HepG2 (cell line): ENCODE measurements around the gene SYP. TPM values are rescaled to one million over a fixed set of nuclear protein-coding genes. Genes with fewer than 3 reads are reported as not detected.

ENCODE experiments used
- ATAC-seq: fragments of 200-7000 bp; cut with Tn5 transposase; 3 replicates; pipeline ENCODE4 v1.9.1; 2020; ENCODE audit warnings: mild to moderate bottlenecking, moderate library complexity
- BruUV-seq: library from RNA; stranded (reverse); fragments of 400-500 nt; replicated peaks from 2 replicates; lab custom pipeline; 2021; lab: Mats Ljungman, UMichigan
- CTCF ChIA-PET: fragments of 300-600 bp; formaldehyde crosslinking; extraction: SDS; loops from one replicate; lab custom pipeline; 2021; ENCODE audit warnings: low total read pairs, inconsistent platforms, low intra/inter-chr PET ratio; lab: Yijun Ruan, JAX
- POLR2A ChIA-PET: fragments of 350-600 bp; sonication (Branson Sonifier 250); formaldehyde crosslinking; loops from one replicate; lab custom pipeline; 2020; ENCODE audit warnings: antibody characterized with exemption, inconsistent platforms; lab: Yijun Ruan, JAX
- DNase-seq: peaks from one replicate; pipeline ENCODE4 v3.0.0-alpha.2; 2015; ENCODE audit warnings: low spot score
- FAIRE-seq: peaks from 3 replicates; lab custom pipeline; 2011; peaks lifted over from hg19 to GRCh38; lab: Jason Lieb, UNC
- H2AFZ ChIP-seq: one replicate; pipeline ENCODE4 v1.6.1; 2011; ENCODE audit warnings: low read length, inconsistent platforms
- H3K27ac ChIP-seq: fragments of 300-600 bp; 3 replicates; pipeline ENCODE4 v1.8.0; 2011; ENCODE audit warnings: mixed run types, mild to moderate bottlenecking, mixed read lengths, low read length, inconsistent platforms; ENCODE audit not compliant: insufficient read depth; ENCODE audit errors: extremely low read length
- H3K27me3 ChIP-seq, 2 experiments: fragments of 200-600 bp in 1 of 2; 2 replicates in 1 of 2; 3 replicates in 1 of 2; pipeline versions ENCODE4 v1.6.0 to v1.8.0; 2011; ENCODE audit warnings: low read length in 2 of 2, mild to moderate bottlenecking in 2 of 2, moderate library complexity in 2 of 2, inconsistent platforms in 1 of 2; ENCODE audit not compliant: insufficient read depth in 2 of 2, control insufficient read depth in 1 of 2
- H3K36me3 ChIP-seq, 2 experiments: fragments of 200-600 bp in 1 of 2; replicated peaks in 1 of 2; 2 replicates in 1 of 2; 3 replicates in 1 of 2; pipeline versions ENCODE4 v1.5.1 to v1.8.0; 2011; ENCODE audit warnings: low read length in 2 of 2, inconsistent platforms in 1 of 2; ENCODE audit not compliant: insufficient read depth in 2 of 2, control insufficient read depth in 1 of 2
- H3K4me1 ChIP-seq: 2 replicates; pipeline ENCODE4 v1.5.1; 2012; ENCODE audit warnings: low read length, inconsistent platforms; ENCODE audit not compliant: insufficient read depth
- H3K4me2 ChIP-seq: 2 replicates; pipeline ENCODE4 v1.6.0; 2011; ENCODE audit warnings: low read depth, low read length, inconsistent platforms
- H3K4me3 ChIP-seq, 3 experiments: fragments of 200-600 bp in 1 of 3; sonication (generic), shearing (Covaris generic) in 1 of 3; replicated peaks in 1 of 3; 2 replicates each; pipeline ENCODE4 v1.5.1; 2011 to 2016; ENCODE audit warnings: low read length in 3 of 3, inconsistent platforms in 2 of 3, low read depth in 2 of 3, mild to moderate bottlenecking in 2 of 3, control low read depth in 1 of 3, mixed read lengths in 1 of 3; ENCODE audit not compliant: insufficient read depth in 1 of 3
- H3K79me2 ChIP-seq: one replicate; pipeline ENCODE4 v1.6.1; 2011; ENCODE audit warnings: low read length, inconsistent platforms; ENCODE audit not compliant: insufficient read depth
- H3K9ac ChIP-seq: 2 replicates; pipeline ENCODE4 v1.6.0; 2011; ENCODE audit warnings: mild to moderate bottlenecking, low read depth, low read length, inconsistent platforms; ENCODE audit not compliant: insufficient read depth
- H3K9me3 ChIP-seq: 2 replicates; pipeline ENCODE4 v1.5.1; 2012; ENCODE audit warnings: mild to moderate bottlenecking, low read length
- H4K20me1 ChIP-seq: 2 replicates; pipeline ENCODE4 v1.6.0; 2011; ENCODE audit warnings: inconsistent platforms, mild to moderate bottlenecking, low read length, moderate library complexity; ENCODE audit not compliant: insufficient read depth
- AGO1 ChIP-seq: fragments of 200-400 bp; formaldehyde crosslinking; IDR thresholded peaks from 2 replicates; pipeline ENCODE4 v1.6.1; 2017; ENCODE audit warnings: mild to moderate bottlenecking, low read depth, low read length, moderate library complexity; ENCODE audit not compliant: poor library complexity, severe bottlenecking
- AHR ChIP-seq: IDR thresholded peaks from 2 replicates; pipeline ENCODE4 v1.6.1; 2018; ENCODE audit warnings: missing genetic modification reagents, missing compliant biosample characterization
- ASH2L ChIP-seq: fragments of 300-600, 200-600 bp; sonication (generic); IDR thresholded peaks from 2 replicates; pipeline ENCODE4 v1.7.0; 2017; ENCODE audit warnings: low read depth, mild to moderate bottlenecking, moderate library complexity, mixed read lengths, low read length; ENCODE audit not compliant: insufficient read length
- FOXA1 ChIP-seq, 2 experiments: fragments of 450-650 bp in 1 of 2; sonication (generic) in 1 of 2; formaldehyde crosslinking in 1 of 2; IDR thresholded peaks; 2 replicates each; pipeline versions ENCODE4 v1.4.0 to v1.6.1; 2016 to 2020; ENCODE audit warnings: missing genetic modification reagents in 1 of 2
- GMEB1 ChIP-seq: sonication (generic); formaldehyde crosslinking; IDR thresholded peaks from 2 replicates; pipeline ENCODE4 v1.5.1; 2020; ENCODE audit warnings: missing genetic modification reagents, mild to moderate bottlenecking, borderline replicate concordance
- HDAC1 ChIP-seq: sonication (generic); formaldehyde crosslinking; IDR thresholded peaks from 2 replicates; pipeline ENCODE4 v1.5.1; 2020; ENCODE audit warnings: mild to moderate bottlenecking, missing genetic modification reagents
- KLF6 ChIP-seq: IDR thresholded peaks from 2 replicates; pipeline ENCODE4 v1.8.0; 2016; ENCODE audit warnings: missing biosample characterization, missing genetic modification reagents
- MED8 ChIP-seq: sonication (generic); formaldehyde crosslinking; IDR thresholded peaks from 2 replicates; pipeline ENCODE4 v1.8.1; 2023; ENCODE audit warnings: mild to moderate bottlenecking, missing genetic modification reagents; ENCODE audit not compliant: insufficient replicate concordance
- MEF2D ChIP-seq: sonication (generic); formaldehyde crosslinking; IDR thresholded peaks from 2 replicates; pipeline ENCODE4 v1.5.1; 2020; ENCODE audit warnings: mild to moderate bottlenecking, missing genetic modification reagents
- MLLT10 ChIP-seq: sonication (generic); formaldehyde crosslinking; IDR thresholded peaks from 2 replicates; pipeline ENCODE4 v1.4.0; 2020; ENCODE audit warnings: missing genetic modification reagents
- NCOR1 ChIP-seq: fragments of 200-600 bp; sonication (generic); IDR thresholded peaks from 2 replicates; pipeline ENCODE4 v1.7.0; 2017; ENCODE audit warnings: antibody characterized with exemption, low read length, borderline replicate concordance
- PLSCR1 ChIP-seq: sonication (generic); formaldehyde crosslinking; IDR thresholded peaks from 2 replicates; pipeline ENCODE4 v1.5.0; 2020; ENCODE audit warnings: missing genetic modification reagents, mild to moderate bottlenecking, borderline replicate concordance
- SMAD1 ChIP-seq: sonication (generic); formaldehyde crosslinking; IDR thresholded peaks from 2 replicates; pipeline ENCODE4 v1.4.0; 2020; ENCODE audit warnings: missing genetic modification reagents, low read depth, mild to moderate bottlenecking, borderline replicate concordance
- TCF12 ChIP-seq, 2 experiments: fragments of 450-650 bp in 1 of 2; sonication (generic) in 1 of 2; formaldehyde crosslinking in 1 of 2; IDR thresholded peaks; 2 replicates each; pipeline versions ENCODE4 v1.6.1 to v1.8.0; 2017 to 2022; ENCODE audit warnings: antibody characterized with exemption in 1 of 2, mild to moderate bottlenecking in 1 of 2, missing genetic modification reagents in 1 of 2, moderate library complexity in 1 of 2
- TCF7 ChIP-seq: sonication (generic); IDR thresholded peaks from 2 replicates; pipeline ENCODE4 v1.6.1; 2016; ENCODE audit warnings: antibody characterized with exemption, low read depth
- THAP11 ChIP-seq: IDR thresholded peaks from 2 replicates; pipeline ENCODE4 v1.6.1; 2016; ENCODE audit warnings: missing biosample characterization, missing genetic modification reagents
- THRA ChIP-seq: sonication (generic); formaldehyde crosslinking; IDR thresholded peaks from 2 replicates; pipeline ENCODE4 v1.4.0; 2020; ENCODE audit warnings: missing genetic modification reagents, borderline replicate concordance
- TSC22D2 ChIP-seq: sonication (generic); formaldehyde crosslinking; IDR thresholded peaks from 2 replicates; pipeline ENCODE4 v1.5.1; 2020; ENCODE audit warnings: missing genetic modification reagents, mild to moderate bottlenecking, borderline replicate concordance
- ZNF180 ChIP-seq: sonication (generic); formaldehyde crosslinking; IDR thresholded peaks from 2 replicates; pipeline ENCODE4 v1.4.0; 2020; ENCODE audit warnings: low read depth, missing genetic modification reagents, borderline replicate concordance
- ZNF883 ChIP-seq: sonication (generic); formaldehyde crosslinking; IDR thresholded peaks from 2 replicates; pipeline ENCODE4 v1.5.1; 2020; ENCODE audit warnings: mild to moderate bottlenecking, missing genetic modification reagents; ENCODE audit errors: not compliant biosample characterization
- WGBS: methylation state at CpG from one replicate; pipeline ENCODE4 v1.1.6; 2017; ENCODE audit warnings: low lambda C conversion rate; 5-methylcytosine and 5-hydroxymethylcytosine counted together
- in situ Hi-C: cut with HindIII; loops from 2 replicates; pipeline ENCODE4 v1.10.0; 2017; ENCODE audit warnings: low pct_unique_long_range_greater_than_20kb; ENCODE audit not compliant: extremely low pct_ligation_motif_present
- intact Hi-C: fragments of 100-400 bp; cut with micrococcal nuclease; formaldehyde crosslinking; loops from one replicate; pipeline ENCODE4 v1.10.0; 2022; ENCODE audit not compliant: unreplicated experiment
- polyA plus RNA-seq, 8 experiments: library from polyadenylated mRNA; depleted of rRNA in 3 of 8; stranded (reverse) in 7 of 8; unstranded in 1 of 8; fragments of >200 nt; fragmentation: Illumina TruSeq in 4 of 8; extraction: Trizol in 4 of 8; gene quantifications; 2 replicates each; pipeline versions ENCODE4 v1.2.1 to v1.2.3, GENCODE V29; 2011 to 2016; ENCODE audit warnings: low read depth in 4 of 8, missing spikeins in 1 of 8, mixed read lengths in 1 of 8; ENCODE audit not compliant: insufficient read depth in 1 of 8
- total RNA-seq, 5 experiments: library from RNA; depleted of rRNA; stranded (reverse); fragments of >200 nt; fragmentation: Illumina TruSeq; extraction: Trizol; gene quantifications; 2 replicates each; pipeline ENCODE4 v1.2.3, GENCODE V29; 2016; ENCODE audit warnings: low read depth in 1 of 5

SYP gene
- total and polyA plus RNA-seq, 2 of the 13 experiments (the other 11 are each of a cell fraction or from before 2014, with no cell fraction given), result 2.0 to 2.5 TPM

GRCh38 chrX:49249616-49250015 is 49.6 kb upstream of the SYP start:
- CTCF ChIA-PET, result no interaction called here

More at GRCh38 chrX:49249616-49250015, 49.6 kb upstream of the SYP start:
- no peak for TF ChIP-seq ZNF180 (CRISPR knock-in tag)
- no peak for TF ChIP-seq HDAC1 (CRISPR knock-in tag)
- no peak for TF ChIP-seq ZNF883 (CRISPR knock-in tag)
- TF ChIP-seq MEF2D (CRISPR knock-in tag), result no peak
- no peak for TF ChIP-seq THAP11 (CRISPR knock-in tag)
- TF ChIP-seq KLF6, result no peak
- TF ChIP-seq THRA (CRISPR knock-in tag), result no peak
- TF ChIP-seq FOXA1 (IDR thresholded peaks at IDR 0.05), result no peak
- no peak for TF ChIP-seq FOXA1 (CRISPR knock-in tag; IDR thresholded peaks at IDR 0.05)
- no peak for TF ChIP-seq MLLT10 (CRISPR knock-in tag)
- no peak for TF ChIP-seq TCF7
- no peak for TF ChIP-seq AGO1
- no peak for TF ChIP-seq TSC22D2 (CRISPR knock-in tag)
- no peak for TF ChIP-seq PLSCR1 (CRISPR knock-in tag)
- no peak for TF ChIP-seq ASH2L
- no peak for TF ChIP-seq GMEB1 (CRISPR knock-in tag)
- no peak for TF ChIP-seq TCF12 (IDR thresholded peaks at IDR 0.05)
- TF ChIP-seq TCF12 (CRISPR knock-in tag; IDR thresholded peaks at IDR 0.05), result no peak
- TF ChIP-seq MED8 (CRISPR knock-in tag), result no peak
- TF ChIP-seq NCOR1, result no peak
- no peak for TF ChIP-seq SMAD1 (CRISPR knock-in tag)
- TF ChIP-seq AHR (CRISPR knock-in tag), result no peak
- TF ChIP-seq, all 625 proteins: peak for 0
- no peaks in the 10 kb centered on the region for H3K79me2 ChIP-seq
- H3K27me3 ChIP-seq, result no peaks in the 10 kb centered on the region
- intact Hi-C loops (no loop called here), in situ Hi-C loops (no loop called here)
- H3K4me2 ChIP-seq, result no peak overlapping the region
- H3K27ac ChIP-seq, result no peak overlapping the region
- ATAC-seq (no peak), DNase-seq (no peak), FAIRE-seq (no peak)
- H3K4me3 ChIP-seq, result no peak overlapping the region
- H3K36me3 ChIP-seq, result peaks cover 0 to 3% of the 10 kb centered on the region in 2 experiments; a peak in 1 of 5 replicates
- POLR2A ChIA-PET, result no interaction called here
- no peaks in the 10 kb centered on the region for H3K4me1 ChIP-seq
- no peak overlapping the region for H2AFZ ChIP-seq
- WGBS, result no CpG with 5 or more reads among the region's 9 CpGs
- no TSS peak for BruUV-seq
- H4K20me1 ChIP-seq, result no peaks in the 10 kb centered on the region
- H3K9me3 ChIP-seq, result no peaks in the 10 kb centered on the region
- H3K9ac ChIP-seq, result no peak overlapping the region
